NB4 (cell line): ENCODE measurements around the gene BRICD5.

Experiments used
- DNase-seq: peaks from one replicate; pipeline ENCODE4 v3.0.0; 2010; ENCODE audit warnings: low read depth
- H3K4me3 ChIP-seq: one replicate; pipeline ENCODE4 v1.5.1; 2011; ENCODE audit warnings: mild to moderate bottlenecking, low read depth, low read length, moderate library complexity
- MAX ChIP-seq: IDR thresholded peaks from 2 replicates; pipeline ENCODE4 v1.6.1; 2011; ENCODE audit warnings: low read depth, low read length
- MYC ChIP-seq: IDR thresholded peaks from 2 replicates; pipeline ENCODE4 v1.6.1; 2011; ENCODE audit warnings: low read depth, low read length
- POLR2A ChIP-seq: IDR thresholded peaks from 2 replicates; pipeline ENCODE4 v1.6.1; 2011; ENCODE audit warnings: mild to moderate bottlenecking; ENCODE audit not compliant: insufficient read length; ENCODE audit errors: extremely low read depth
- TF ChIP-seq, protein P1 (sequence below): IDR thresholded peaks from one replicate; pipeline ENCODE4 v1.5.1; 2012; ENCODE audit warnings: low read depth, low read length

The BRICD5 gene

DNA sequence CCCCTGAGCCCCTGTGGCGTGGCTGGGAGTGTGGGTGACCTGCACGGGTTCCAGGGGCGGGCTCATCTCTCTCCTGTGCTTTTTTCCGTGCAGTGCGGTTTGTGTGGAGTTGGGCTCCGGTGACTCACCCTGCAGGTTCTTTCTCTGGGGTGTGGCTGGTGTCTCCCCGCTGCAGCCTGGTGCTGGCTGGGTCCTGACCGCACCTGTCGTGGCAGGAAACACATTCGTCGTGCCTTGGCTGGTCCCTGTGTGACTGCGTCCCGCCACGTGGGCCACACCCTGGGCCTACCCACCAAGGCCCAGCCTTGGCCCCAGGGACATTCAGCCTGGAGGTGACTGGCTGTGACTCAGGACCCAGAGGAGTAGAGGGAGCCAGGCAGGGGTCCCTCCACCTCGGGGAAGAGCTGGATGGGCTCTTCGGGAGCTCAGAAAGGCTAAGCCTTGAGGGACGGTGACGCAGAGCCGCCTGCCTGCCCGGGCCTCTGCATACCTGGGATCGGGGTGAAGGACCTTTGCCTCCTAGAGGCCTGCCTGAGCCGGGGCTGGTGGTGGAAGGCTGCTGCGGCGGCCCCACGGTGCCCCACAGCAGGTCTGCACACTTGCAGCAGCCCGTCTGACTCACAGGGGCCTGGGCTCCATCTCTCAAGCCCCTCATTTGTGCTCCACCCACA is 47.3 kb downstream of the BRICD5 start:
- TF ChIP-seq POLR2A (no peak), MAX (no peak), MYC (no peak)
- TF ChIP-seq, protein P1, sequence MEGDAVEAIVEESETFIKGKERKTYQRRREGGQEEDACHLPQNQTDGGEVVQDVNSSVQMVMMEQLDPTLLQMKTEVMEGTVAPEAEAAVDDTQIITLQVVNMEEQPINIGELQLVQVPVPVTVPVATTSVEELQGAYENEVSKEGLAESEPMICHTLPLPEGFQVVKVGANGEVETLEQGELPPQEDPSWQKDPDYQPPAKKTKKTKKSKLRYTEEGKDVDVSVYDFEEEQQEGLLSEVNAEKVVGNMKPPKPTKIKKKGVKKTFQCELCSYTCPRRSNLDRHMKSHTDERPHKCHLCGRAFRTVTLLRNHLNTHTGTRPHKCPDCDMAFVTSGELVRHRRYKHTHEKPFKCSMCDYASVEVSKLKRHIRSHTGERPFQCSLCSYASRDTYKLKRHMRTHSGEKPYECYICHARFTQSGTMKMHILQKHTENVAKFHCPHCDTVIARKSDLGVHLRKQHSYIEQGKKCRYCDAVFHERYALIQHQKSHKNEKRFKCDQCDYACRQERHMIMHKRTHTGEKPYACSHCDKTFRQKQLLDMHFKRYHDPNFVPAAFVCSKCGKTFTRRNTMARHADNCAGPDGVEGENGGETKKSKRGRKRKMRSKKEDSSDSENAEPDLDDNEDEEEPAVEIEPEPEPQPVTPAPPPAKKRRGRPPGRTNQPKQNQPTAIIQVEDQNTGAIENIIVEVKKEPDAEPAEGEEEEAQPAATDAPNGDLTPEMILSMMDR = no peak
- no peak for DNase-seq
- no peak overlapping the region for H3K4me3 ChIP-seq

DNA sequence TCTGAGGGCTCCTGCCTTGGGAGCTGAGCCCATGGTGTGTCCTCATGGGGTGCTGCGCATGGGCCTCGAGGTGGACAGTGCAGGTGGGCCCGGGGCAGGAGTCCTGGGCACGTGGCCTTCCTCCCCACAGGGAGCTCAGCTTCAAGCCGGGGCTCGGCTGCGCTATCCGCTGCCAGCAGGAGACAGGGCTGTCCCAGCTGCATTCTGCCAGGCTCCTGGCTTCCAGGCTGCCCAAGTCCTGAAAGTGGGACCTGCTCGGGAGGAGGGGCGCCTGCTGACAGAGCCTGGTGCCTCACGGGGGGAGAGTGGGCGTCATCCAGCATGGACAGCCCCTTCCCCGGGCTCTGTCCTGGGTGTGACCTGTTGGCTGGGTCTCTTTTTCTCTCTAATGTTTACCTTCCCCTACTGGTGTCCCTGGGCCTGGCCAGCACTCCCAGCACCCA is 48.0 kb downstream of the BRICD5 start:
- TF ChIP-seq MAX = no peak
- TF ChIP-seq POLR2A = no peak
- TF ChIP-seq, protein P1 = no peak
- no peak for TF ChIP-seq MYC

GRCh38 chr16:2161911-2162310 is 48.8 kb downstream of the BRICD5 start:
- TF ChIP-seq MAX (no peak), MYC (no peak), POLR2A (no peak)
- TF ChIP-seq, protein P1 = no peak
- DNase-seq = no peak
- no peak overlapping the region for H3K4me3 ChIP-seq

More for the DNA sequence above, 48.0 kb downstream of the BRICD5 start:
- no peak overlapping the region for H3K4me3 ChIP-seq
- no peak for DNase-seq

- no peak overlapping the region for H3K4me3 ChIP-seq
- no peak for DNase-seq
- TF ChIP-seq POLR2A = no peak
- TF ChIP-seq, protein P1 = no peak
- no peak for TF ChIP-seq MAX
- TF ChIP-seq MYC = no peak
Measured at GRCh38 chr16:2160915-2161551, 49.6 kb downstream of the BRICD5 start.
